ENCODE measurements around the gene RBM42. TPM values are rescaled to one million over a fixed set of nuclear protein-coding genes. Genes with fewer than 3 reads are reported as not detected.

Gene RBM42
- total and polyA plus RNA-seq, 4 donors: 18.1 to 76.5 (median 64.3) TPM

DNA sequence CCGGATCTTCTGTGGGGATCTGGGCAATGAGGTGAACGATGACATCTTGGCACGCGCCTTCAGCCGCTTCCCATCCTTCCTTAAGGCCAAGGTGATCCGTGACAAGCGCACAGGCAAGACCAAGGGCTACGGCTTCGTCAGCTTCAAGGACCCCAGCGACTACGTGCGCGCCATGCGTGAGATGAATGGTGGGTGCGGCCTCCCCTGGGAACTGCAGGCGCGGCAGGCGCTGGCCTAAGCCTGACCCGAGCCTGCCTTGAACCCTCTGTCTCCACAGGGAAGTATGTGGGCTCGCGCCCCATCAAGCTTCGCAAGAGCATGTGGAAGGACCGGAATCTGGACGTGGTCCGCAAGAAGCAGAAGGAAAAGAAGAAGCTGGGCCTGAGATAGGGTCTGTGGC, 8.3 kb downstream of the RBM42 start:
- H3K4me3 ChIP-seq (ENCODE audit: low read depth, low read length): no peak overlapping the region
- no peaks in the 10 kb centered on the region for H3K9me3 ChIP-seq (ENCODE audit: control insufficient read depth, insufficient read depth, low read length)
- no peak for DNase-seq (ENCODE audit: low read depth in 4 of 6, low spot score in 6 of 6)
- H3K36me3 ChIP-seq (ENCODE audit: control insufficient read depth, insufficient read depth, low read length): peaks cover 58% of the 10 kb centered on the region
- H3K4me1 ChIP-seq (ENCODE audit: control insufficient read depth, insufficient read depth, low read length): peaks cover 8% of the 10 kb centered on the region
- H3K27ac ChIP-seq (ENCODE audit: low read depth, low read length): no peak overlapping the region
- H3K27me3 ChIP-seq (ENCODE audit: control insufficient read depth, insufficient read depth, low read length): no peaks in the 10 kb centered on the region
- 93% methylated on average over 25 of the region's 25 CpGs for WGBS (ENCODE audit: insufficient coverage)

DNA sequence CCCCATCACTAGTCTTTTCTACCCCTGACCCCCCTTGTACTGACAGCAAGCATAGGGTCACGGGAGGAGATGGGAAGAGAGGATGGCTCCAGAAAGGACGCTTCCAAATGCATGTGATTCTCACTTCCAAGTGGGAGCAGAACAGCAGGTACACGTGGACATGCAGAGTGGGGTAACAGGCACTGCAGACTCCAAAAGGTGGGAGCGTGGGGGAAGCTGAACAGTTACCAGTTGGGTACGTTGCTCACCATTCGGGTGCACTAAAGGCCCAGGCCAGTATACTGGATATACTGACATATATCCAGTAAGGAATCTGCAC, 10.4 kb downstream of the RBM42 start:
- DNase-seq (ENCODE audit: low read depth in 4 of 6, low spot score in 6 of 6): no peak
- Histone ChIP-seq H3K27ac (ENCODE audit: low read depth, low read length) (no peak overlapping the region), H3K27me3 (ENCODE audit: control insufficient read depth, insufficient read depth, low read length) (no peaks in the 10 kb centered on the region), H3K4me3 (ENCODE audit: low read depth, low read length) (no peak overlapping the region), H3K9me3 (ENCODE audit: control insufficient read depth, insufficient read depth, low read length) (no peaks in the 10 kb centered on the region), H3K4me1 (ENCODE audit: control insufficient read depth, insufficient read depth, low read length) (peaks cover 29% of the 10 kb centered on the region), H3K36me3 (ENCODE audit: control insufficient read depth, insufficient read depth, low read length) (peaks cover 36% of the 10 kb centered on the region)
- 48% methylated on average over 4 of the region's 6 CpGs for WGBS (ENCODE audit: insufficient coverage)

DNA sequence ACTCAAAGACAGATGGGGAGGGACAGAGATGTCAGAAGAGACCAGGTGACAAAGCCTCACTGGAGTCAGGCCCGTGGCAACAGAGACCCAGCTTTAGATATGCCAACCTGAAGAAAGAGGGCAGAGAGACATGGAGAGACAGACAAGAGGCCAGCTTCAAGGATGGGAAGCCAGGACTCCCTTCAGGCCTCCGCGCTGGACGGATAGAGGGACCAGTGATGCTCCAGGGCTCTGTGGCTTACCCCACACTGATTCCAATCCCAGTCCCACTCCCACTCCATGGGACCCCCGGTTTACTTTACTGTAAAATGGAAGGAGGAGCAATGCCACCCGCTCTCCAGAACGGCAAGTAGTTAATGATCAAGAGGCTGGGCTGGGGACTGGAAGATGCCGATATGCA, 11.0 kb downstream of the RBM42 start:
- 50% methylated on average over 1 of the region's 8 CpGs for WGBS (ENCODE audit: insufficient coverage)
- Histone ChIP-seq H3K4me3 (ENCODE audit: low read depth, low read length) (no peak overlapping the region), H3K4me1 (ENCODE audit: control insufficient read depth, insufficient read depth, low read length) (peaks cover 35% of the 10 kb centered on the region), H3K27ac (ENCODE audit: low read depth, low read length) (no peak overlapping the region), H3K27me3 (ENCODE audit: control insufficient read depth, insufficient read depth, low read length) (no peaks in the 10 kb centered on the region), H3K9me3 (ENCODE audit: control insufficient read depth, insufficient read depth, low read length) (no peaks in the 10 kb centered on the region), H3K36me3 (ENCODE audit: control insufficient read depth, insufficient read depth, low read length) (peaks cover 32% of the 10 kb centered on the region)
- no peak for DNase-seq (ENCODE audit: low read depth in 4 of 6, low spot score in 6 of 6)

DNA sequence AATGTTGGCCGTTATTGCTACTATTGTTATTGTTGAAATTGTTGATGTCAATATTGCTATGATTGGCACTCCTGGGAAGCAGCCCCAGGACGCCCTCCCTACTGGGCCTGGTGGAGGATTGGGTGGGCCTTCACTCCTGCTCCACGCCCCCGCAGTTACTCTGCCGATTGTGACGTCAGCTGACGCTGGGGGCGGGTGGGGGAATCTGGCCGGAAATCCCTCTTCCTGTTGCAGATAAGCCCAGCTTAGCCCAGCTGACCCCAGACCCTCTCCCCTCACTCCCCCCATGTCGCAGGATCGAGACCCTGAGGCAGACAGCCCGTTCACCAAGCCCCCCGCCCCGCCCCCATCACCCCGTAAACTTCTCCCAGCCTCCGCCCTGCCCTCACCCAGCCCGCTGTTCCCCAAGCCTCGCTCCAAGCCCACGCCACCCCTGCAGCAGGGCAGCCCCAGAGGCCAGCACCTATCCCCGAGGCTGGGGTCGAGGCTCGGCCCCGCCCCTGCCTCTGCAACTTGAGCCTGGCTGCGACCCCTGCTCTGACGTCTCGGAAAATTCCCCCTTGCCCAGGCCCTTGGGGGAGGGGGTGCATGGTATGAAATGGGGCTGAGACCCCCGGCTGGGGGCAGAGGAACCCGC, 12.8 kb downstream of the RBM42 start, which contains the start of gene ETV2:
ETV2 (plus strand) TSS at position 231 of the 637 bp plus-strand sequence. CDS start 716 bp downstream, outside the sequence.
- peak in 1 of 6 donors; percentile 4 for DNase-seq (ENCODE audit: low read depth in 4 of 6, low spot score in 6 of 6)
- H3K27ac ChIP-seq (ENCODE audit: low read depth, low read length): no peak within 1 kb of the TSS
- no peaks in the 10 kb centered on the region for H3K27me3 ChIP-seq (ENCODE audit: control insufficient read depth, insufficient read depth, low read length)
- no peak within 1 kb of the TSS for H3K4me3 ChIP-seq (ENCODE audit: low read depth, low read length)
- H3K36me3 ChIP-seq (ENCODE audit: control insufficient read depth, insufficient read depth, low read length): peaks cover 19% of the 10 kb centered on the region
- WGBS (ENCODE audit: insufficient coverage): 14% methylated on average over 22 of the region's 28 CpGs
- no peaks in the 10 kb centered on the region for H3K9me3 ChIP-seq (ENCODE audit: control insufficient read depth, insufficient read depth, low read length)
- H3K4me1 ChIP-seq (ENCODE audit: control insufficient read depth, insufficient read depth, low read length): peaks cover 39% of the 10 kb centered on the region

DNA sequence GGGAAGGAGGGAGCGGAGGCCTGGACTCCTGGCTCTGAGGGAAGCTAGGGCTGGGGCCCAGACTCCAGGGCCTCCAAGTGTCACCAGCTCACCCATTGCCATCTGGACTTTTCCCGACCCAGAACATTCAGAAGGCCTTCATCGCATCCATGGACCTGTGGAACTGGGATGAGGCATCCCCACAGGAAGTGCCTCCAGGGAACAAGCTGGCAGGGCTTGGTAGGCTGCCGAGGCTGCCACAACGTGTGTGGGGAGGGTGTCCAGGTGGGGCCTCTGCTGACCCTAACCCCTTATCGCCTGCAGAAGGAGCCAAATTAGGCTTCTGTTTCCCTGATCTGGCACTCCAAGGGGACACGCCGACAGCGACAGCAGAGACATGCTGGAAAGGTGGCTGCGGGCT, 13.5 kb downstream of the RBM42 start:
- Histone ChIP-seq H3K9me3 (ENCODE audit: control insufficient read depth, insufficient read depth, low read length) (no peaks in the 10 kb centered on the region), H3K4me1 (ENCODE audit: control insufficient read depth, insufficient read depth, low read length) (peaks cover 40% of the 10 kb centered on the region), H3K27ac (ENCODE audit: low read depth, low read length) (no peak overlapping the region), H3K36me3 (ENCODE audit: control insufficient read depth, insufficient read depth, low read length) (peaks cover 13% of the 10 kb centered on the region), H3K27me3 (ENCODE audit: control insufficient read depth, insufficient read depth, low read length) (no peaks in the 10 kb centered on the region), H3K4me3 (ENCODE audit: low read depth, low read length) (no peak overlapping the region)
- no peak for DNase-seq (ENCODE audit: low read depth in 4 of 6, low spot score in 6 of 6)
- 67% methylated on average over 9 of the region's 10 CpGs for WGBS (ENCODE audit: insufficient coverage)

DNA sequence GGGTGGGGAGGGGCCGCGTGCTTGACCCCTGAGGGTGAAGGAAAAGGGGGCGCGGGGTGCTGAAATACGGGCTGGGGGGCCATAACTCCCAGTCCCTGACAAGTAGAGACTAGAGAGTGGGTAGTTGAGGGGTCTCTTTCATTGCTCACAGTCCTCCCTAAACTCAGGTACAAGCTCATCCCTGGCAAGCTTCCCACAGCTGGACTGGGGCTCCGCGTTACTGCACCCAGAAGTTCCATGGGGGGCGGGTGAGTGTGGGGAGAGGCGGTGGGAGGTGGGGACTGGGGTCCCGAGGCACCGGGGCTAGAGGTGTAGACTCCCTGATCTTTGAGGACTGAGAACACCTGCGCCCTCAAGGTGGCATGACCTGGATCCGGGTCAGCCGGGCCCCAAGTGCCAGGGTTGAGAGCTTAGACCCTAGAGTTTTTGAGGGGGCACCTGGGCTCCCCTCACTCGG, 14.0 kb downstream of the RBM42 start:
- H3K36me3 ChIP-seq (ENCODE audit: control insufficient read depth, insufficient read depth, low read length): peaks cover 8% of the 10 kb centered on the region
- peak overlapping the region; percentile 68 for H3K4me3 ChIP-seq (ENCODE audit: low read depth, low read length)
- H3K9me3 ChIP-seq (ENCODE audit: control insufficient read depth, insufficient read depth, low read length): no peaks in the 10 kb centered on the region
- no peaks in the 10 kb centered on the region for H3K27me3 ChIP-seq (ENCODE audit: control insufficient read depth, insufficient read depth, low read length)
- H3K4me1 ChIP-seq (ENCODE audit: control insufficient read depth, insufficient read depth, low read length): peaks cover 45% of the 10 kb centered on the region
- H3K27ac ChIP-seq (ENCODE audit: low read depth, low read length): no peak overlapping the region
- WGBS (ENCODE audit: insufficient coverage): 23% methylated on average over 10 of the region's 15 CpGs
- DNase-seq (ENCODE audit: low read depth in 4 of 6, low spot score in 6 of 6): no peak

DNA sequence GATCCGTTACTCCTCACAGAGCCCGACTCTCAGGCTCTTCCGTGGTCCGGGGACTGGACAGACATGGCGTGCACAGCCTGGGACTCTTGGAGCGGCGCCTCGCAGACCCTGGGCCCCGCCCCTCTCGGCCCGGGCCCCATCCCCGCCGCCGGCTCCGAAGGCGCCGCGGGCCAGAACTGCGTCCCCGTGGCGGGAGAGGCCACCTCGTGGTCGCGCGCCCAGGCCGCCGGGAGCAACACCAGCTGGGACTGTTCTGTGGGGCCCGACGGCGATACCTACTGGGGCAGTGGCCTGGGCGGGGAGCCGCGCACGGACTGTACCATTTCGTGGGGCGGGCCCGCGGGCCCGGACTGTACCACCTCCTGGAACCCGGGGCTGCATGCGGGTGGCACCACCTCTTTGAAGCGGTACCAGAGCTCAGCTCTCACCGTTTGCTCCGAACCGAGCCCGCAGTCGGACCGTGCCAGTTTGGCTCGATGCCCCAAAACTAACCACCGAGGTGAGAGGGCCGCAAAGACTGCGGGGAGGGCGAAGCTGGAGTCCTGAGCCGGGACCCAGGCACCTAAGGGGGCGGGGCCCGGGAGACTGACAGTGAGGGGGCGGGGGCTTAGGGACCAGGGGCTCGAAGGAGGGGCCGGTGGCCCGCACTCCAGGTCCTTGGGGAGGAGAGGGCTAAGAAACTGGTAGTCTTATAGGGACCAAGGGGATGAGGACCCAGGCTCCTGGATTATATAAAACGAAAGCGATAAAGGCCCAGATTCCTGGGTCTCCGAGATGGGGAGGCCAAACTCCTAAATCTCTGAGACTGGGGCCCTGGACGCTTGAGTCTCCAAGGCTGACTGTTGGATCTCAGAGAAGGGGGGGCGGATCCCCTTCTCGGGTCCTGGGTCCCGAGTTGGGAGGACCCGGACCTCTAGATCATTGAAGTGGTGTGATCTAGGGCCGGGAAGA, 14.7 kb downstream of the RBM42 start:
- H3K27ac ChIP-seq (ENCODE audit: low read depth, low read length): peak overlapping the region; percentile 92
- H3K36me3 ChIP-seq (ENCODE audit: control insufficient read depth, insufficient read depth, low read length): peaks cover under 1% of the 10 kb centered on the region
- peaks cover 46% of the 10 kb centered on the region for H3K4me1 ChIP-seq (ENCODE audit: control insufficient read depth, insufficient read depth, low read length)

DNA sequence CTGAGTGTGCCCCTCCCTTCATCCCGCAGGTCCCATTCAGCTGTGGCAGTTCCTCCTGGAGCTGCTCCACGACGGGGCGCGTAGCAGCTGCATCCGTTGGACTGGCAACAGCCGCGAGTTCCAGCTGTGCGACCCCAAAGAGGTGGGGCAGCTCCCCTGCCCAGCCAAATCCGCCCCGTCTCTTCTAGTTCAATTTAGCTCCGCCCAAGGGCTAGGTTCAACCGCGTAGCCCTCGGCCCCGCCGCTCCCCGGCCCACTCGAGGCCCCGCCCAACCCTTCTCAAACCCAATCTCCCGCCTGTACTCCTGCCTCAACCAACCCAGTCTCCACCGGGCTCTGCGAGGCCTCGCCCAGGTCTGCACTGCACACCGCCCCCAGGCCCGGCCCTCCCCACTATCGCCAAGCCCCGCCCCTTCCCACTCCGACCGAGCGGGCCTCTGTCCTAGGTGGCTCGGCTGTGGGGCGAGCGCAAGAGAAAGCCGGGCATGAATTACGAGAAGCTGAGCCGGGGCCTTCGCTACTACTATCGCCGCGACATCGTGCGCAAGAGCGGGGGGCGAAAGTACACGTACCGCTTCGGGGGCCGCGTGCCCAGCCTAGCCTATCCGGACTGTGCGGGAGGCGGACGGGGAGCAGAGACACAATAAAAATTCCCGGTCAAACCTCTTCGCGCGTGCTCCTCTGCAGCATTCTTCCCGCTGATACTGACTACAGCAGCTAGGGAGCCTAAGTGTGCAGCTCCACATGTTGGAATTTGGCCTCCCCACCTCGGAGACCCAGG, 15.6 kb downstream of the RBM42 start:
- under 1% methylated on average over 60 of the region's 60 CpGs for WGBS (ENCODE audit: insufficient coverage)
- no peaks in the 10 kb centered on the region for H3K9me3 ChIP-seq (ENCODE audit: control insufficient read depth, insufficient read depth, low read length)
- no peaks in the 10 kb centered on the region for H3K27me3 ChIP-seq (ENCODE audit: control insufficient read depth, insufficient read depth, low read length)
- H3K27ac ChIP-seq (ENCODE audit: low read depth, low read length): peak overlapping the region; percentile 92
- peak in 4 of 6 donors; percentile 38 to 93 (median 66) for DNase-seq (ENCODE audit: low read depth in 4 of 6, low spot score in 6 of 6)
- peak overlapping the region; percentile 68 for H3K4me3 ChIP-seq (ENCODE audit: low read depth, low read length)
- H3K36me3 ChIP-seq (ENCODE audit: control insufficient read depth, insufficient read depth, low read length): no peaks in the 10 kb centered on the region
- H3K4me1 ChIP-seq (ENCODE audit: control insufficient read depth, insufficient read depth, low read length): peaks cover 54% of the 10 kb centered on the region

More for the DNA sequence above, 14.7 kb downstream of the RBM42 start:
- peak in 4 of 6 donors; percentile 53 to 91 (median 74) for DNase-seq (ENCODE audit: low read depth in 4 of 6, low spot score in 6 of 6)
- under 1% methylated on average over 68 of the region's 69 CpGs for WGBS (ENCODE audit: insufficient coverage)
- Histone ChIP-seq H3K9me3 (ENCODE audit: control insufficient read depth, insufficient read depth, low read length) (no peaks in the 10 kb centered on the region), H3K4me3 (ENCODE audit: low read depth, low read length) (peak overlapping the region; percentile 68), H3K27me3 (ENCODE audit: control insufficient read depth, insufficient read depth, low read length) (no peaks in the 10 kb centered on the region)

DNA sequence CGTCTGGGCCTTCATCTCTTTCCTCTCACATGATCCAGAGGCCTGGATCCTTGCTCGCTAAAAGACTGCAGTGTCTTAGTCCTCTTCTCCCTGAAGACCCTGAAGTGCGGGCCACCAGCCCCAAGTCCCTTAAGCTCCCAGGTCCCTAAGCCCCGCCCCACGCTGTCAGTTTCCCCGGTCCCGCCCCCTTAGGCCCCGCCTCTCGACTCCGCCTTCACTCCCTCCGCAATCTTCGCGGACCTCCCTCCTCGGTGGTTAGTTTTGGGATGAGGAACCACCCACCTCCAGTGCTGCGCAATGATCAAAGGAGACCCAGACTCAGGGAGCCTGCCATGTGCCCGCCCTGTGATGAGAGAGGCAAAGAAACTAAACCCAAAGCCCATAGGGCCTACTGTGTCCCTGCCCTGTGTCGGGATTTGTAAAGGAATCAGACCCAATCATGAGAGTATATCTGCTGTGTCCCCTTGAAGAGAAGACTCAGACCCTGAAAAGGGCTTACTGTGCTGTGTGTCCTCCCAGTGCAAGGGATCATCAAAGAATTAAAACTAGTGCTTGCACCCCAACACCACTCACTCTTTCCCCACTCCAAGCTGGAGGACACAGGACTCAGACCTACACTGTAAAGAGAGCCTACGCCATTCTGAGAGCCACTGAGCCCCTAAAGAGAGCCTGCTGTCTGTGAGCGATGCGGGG, 16.3 kb downstream of the RBM42 start:
- DNase-seq (ENCODE audit: low read depth in 4 of 6, low spot score in 6 of 6): peak in 3 of 6 donors; percentile 31 to 90 (median 87)
- peaks cover 56% of the 10 kb centered on the region for H3K4me1 ChIP-seq (ENCODE audit: control insufficient read depth, insufficient read depth, low read length)
- H3K4me3 ChIP-seq (ENCODE audit: low read depth, low read length): peak overlapping the region; percentile 68
- no peaks in the 10 kb centered on the region for H3K27me3 ChIP-seq (ENCODE audit: control insufficient read depth, insufficient read depth, low read length)
- 24% methylated on average over 9 of the region's 20 CpGs for WGBS (ENCODE audit: insufficient coverage)
- no peaks in the 10 kb centered on the region for H3K9me3 ChIP-seq (ENCODE audit: control insufficient read depth, insufficient read depth, low read length)
- peak overlapping the region; percentile 92 for H3K27ac ChIP-seq (ENCODE audit: low read depth, low read length)
- peaks cover 2% of the 10 kb centered on the region for H3K36me3 ChIP-seq (ENCODE audit: control insufficient read depth, insufficient read depth, low read length)

All from spinal cord (tissue), 10 donors.